ENCODE data around the gene CHRD. TPM values are rescaled to one million over a fixed set of nuclear protein-coding genes. Genes with fewer than 3 reads are reported as not detected.

CHRD gene
- total RNA-seq, 1 experiment from 2014 or later, result 1.8 TPM

GRCh38 chr3:184384856-184385422 is 5.1 kb downstream of the CHRD start:
- peaks cover 23% of the 10 kb centered on the region for H3K27me3 ChIP-seq (ENCODE audit: insufficient read depth, low read length)
- no peak overlapping the region for H3K4ac ChIP-seq (ENCODE audit: low read depth, low read length)
- H3K4me2 ChIP-seq (ENCODE audit: insufficient read depth, insufficient read length, low read length), result no peak overlapping the region
- no peak overlapping the region for H4K91ac ChIP-seq (ENCODE audit: insufficient read length, low read depth, low read length)
- H3K18ac ChIP-seq (ENCODE audit: insufficient read length, low read depth, low read length), result no peak overlapping the region
- no peak overlapping the region for H4K8ac ChIP-seq (replicated peaks; ENCODE audit: insufficient read length, low read depth, low read length)
- peaks cover 6 to 9% of the 10 kb centered on the region in 2 experiments for H3K4me1 Mint-ChIP-seq
- H3K27ac Mint-ChIP-seq, result no peak overlapping the region
- TF ChIP-seq, protein P1, sequence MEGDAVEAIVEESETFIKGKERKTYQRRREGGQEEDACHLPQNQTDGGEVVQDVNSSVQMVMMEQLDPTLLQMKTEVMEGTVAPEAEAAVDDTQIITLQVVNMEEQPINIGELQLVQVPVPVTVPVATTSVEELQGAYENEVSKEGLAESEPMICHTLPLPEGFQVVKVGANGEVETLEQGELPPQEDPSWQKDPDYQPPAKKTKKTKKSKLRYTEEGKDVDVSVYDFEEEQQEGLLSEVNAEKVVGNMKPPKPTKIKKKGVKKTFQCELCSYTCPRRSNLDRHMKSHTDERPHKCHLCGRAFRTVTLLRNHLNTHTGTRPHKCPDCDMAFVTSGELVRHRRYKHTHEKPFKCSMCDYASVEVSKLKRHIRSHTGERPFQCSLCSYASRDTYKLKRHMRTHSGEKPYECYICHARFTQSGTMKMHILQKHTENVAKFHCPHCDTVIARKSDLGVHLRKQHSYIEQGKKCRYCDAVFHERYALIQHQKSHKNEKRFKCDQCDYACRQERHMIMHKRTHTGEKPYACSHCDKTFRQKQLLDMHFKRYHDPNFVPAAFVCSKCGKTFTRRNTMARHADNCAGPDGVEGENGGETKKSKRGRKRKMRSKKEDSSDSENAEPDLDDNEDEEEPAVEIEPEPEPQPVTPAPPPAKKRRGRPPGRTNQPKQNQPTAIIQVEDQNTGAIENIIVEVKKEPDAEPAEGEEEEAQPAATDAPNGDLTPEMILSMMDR (conservative IDR thresholded peaks at IDR 0.05), result no peak
- H3K79me2 ChIP-seq (ENCODE audit: insufficient read depth, low read length), result no peaks in the 10 kb centered on the region
- H4K20me1 ChIP-seq (ENCODE audit: control insufficient read depth, insufficient read depth, insufficient read length), result peaks cover 2% of the 10 kb centered on the region
- peaks cover 0 to 3% of the 10 kb centered on the region in 2 experiments; a peak in 3 of 5 replicates for H3K9me3 Mint-ChIP-seq
- peaks cover 9% of the 10 kb centered on the region for H3K23me2 ChIP-seq (ENCODE audit: insufficient read length, low read depth, low read length, poor library complexity, severe bottlenecking)
- no peaks in the 10 kb centered on the region for H3K4me1 ChIP-seq (ENCODE audit: insufficient read depth, low read length)
- H3K23ac ChIP-seq (ENCODE audit: insufficient read length, low read depth, low read length), result no peak overlapping the region
- H2BK12ac ChIP-seq (ENCODE audit: insufficient read length, low read depth, low read length), result no peak overlapping the region
- DNase-seq, result no peak
- H3K9me3 ChIP-seq (ENCODE audit: control insufficient read depth, low read depth, low read length), result no peaks in the 10 kb centered on the region
- no peak overlapping the region for H3K4me3 Mint-ChIP-seq
- H3T11ph ChIP-seq (ENCODE audit: low read length), result no peak overlapping the region
- no peak overlapping the region for H3K14ac ChIP-seq (ENCODE audit: insufficient read depth, low read length)
- H2BK5ac ChIP-seq (ENCODE audit: insufficient read length, low read length), result no peak overlapping the region
- no peak overlapping the region for H3K56ac ChIP-seq (ENCODE audit: insufficient read length, low read depth, low read length)
- H3K79me1 ChIP-seq (ENCODE audit: insufficient read depth, low read depth, low read length, poor library complexity, severe bottlenecking), result no peaks in the 10 kb centered on the region
- H3K27me3 Mint-ChIP-seq (ENCODE audit: low read depth), result peaks cover 54% of the 10 kb centered on the region
- no peak overlapping the region for H2BK15ac ChIP-seq (ENCODE audit: low read depth, low read length)
- H2BK20ac ChIP-seq (ENCODE audit: low read depth, low read length, poor library complexity, severe bottlenecking), result no peak overlapping the region
- H4K5ac ChIP-seq (ENCODE audit: insufficient read length, low read depth, low read length), result no peak overlapping the region
- H2AK5ac ChIP-seq (ENCODE audit: insufficient read length, low read length), result no peak overlapping the region
- H2AFZ ChIP-seq (ENCODE audit: low read length), result no peak overlapping the region
- H2BK120ac ChIP-seq (ENCODE audit: low read depth, low read length, poor library complexity, severe bottlenecking), result no peak overlapping the region
- H3K27ac ChIP-seq (ENCODE audit: insufficient read length, low read depth, low read length), result no peak overlapping the region
- no peaks in the 10 kb centered on the region for H3K36me3 Mint-ChIP-seq (ENCODE audit: insufficient read depth in 1 of 3, low read depth in 3 of 3)
- H3K9ac ChIP-seq (ENCODE audit: extremely low read depth, insufficient read length, low read length), result no peak overlapping the region
- WGBS (ENCODE audit: extremely low coverage, insufficient read length, low lambda C conversion rate), result no CpG with 5 or more reads among the region's 8 CpGs
